Effector CD8-positive, alpha-beta T cell (primary cell): ENCODE measurements around the gene ZNF792.
A peak's percentile ranks its signal among the peaks of the same experiment; 100 is the strongest.
"Not testable (repeated sequence)": the region's sequence is repeated elsewhere in the genome, so short reads cannot be mapped to it uniquely, and the experiment has no call there.

ENCODE experiments used
- DNase-seq: peaks from one replicate; lab custom pipeline; 2025; lab: John Stamatoyannopoulos, UW

ZNF792 gene

GRCh38 chr19:34998777-34999497, 34.9 kb upstream of the ZNF792 start:
- no peak for DNase-seq

- DNase-seq: not testable (repeated sequence)
Observed at GRCh38 chr19:34998224-34998623, 34.2 kb upstream of the ZNF792 start.

- DNase-seq: no peak
Observed at GRCh38 chr19:34997071-34997617, 33.1 kb upstream of the ZNF792 start.

- no peak for DNase-seq
Observed at GRCh38 chr19:34995551-34995950, 31.5 kb upstream of the ZNF792 start.

GRCh38 chr19:34994643-34995541, 30.9 kb upstream of the ZNF792 start:
- no peak for DNase-seq

GRCh38 chr19:34994286-34994642, 30.2 kb upstream of the ZNF792 start:
- DNase-seq: no peak

GRCh38 chr19:34992582-34992981, 28.6 kb upstream of the ZNF792 start:
- DNase-seq: not testable (repeated sequence)

GRCh38 chr19:34991542-34992333, 27.7 kb upstream of the ZNF792 start:
- no peak for DNase-seq

- DNase-seq: no peak
Observed at GRCh38 chr19:34990578-34991192, 26.7 kb upstream of the ZNF792 start.

GRCh38 chr19:34989298-34989697, 25.3 kb upstream of the ZNF792 start:
- no peak for DNase-seq

GRCh38 chr19:34988119-34988518, 24.1 kb upstream of the ZNF792 start:
- DNase-seq: no peak

GRCh38 chr19:34985249-34986022, 21.4 kb upstream of the ZNF792 start:
- peak; percentile 5 for DNase-seq

GRCh38 chr19:34984287-34984686, 20.3 kb upstream of the ZNF792 start:
- no peak for DNase-seq

GRCh38 chr19:34983786-34984185, 19.8 kb upstream of the ZNF792 start:
- no peak for DNase-seq

- no peak for DNase-seq
Observed at GRCh38 chr19:34982275-34982674, 18.2 kb upstream of the ZNF792 start.

- DNase-seq: no peak
Observed at GRCh38 chr19:34979819-34980640, 16.0 kb upstream of the ZNF792 start.

GRCh38 chr19:34976611-34977010, 12.6 kb upstream of the ZNF792 start:
- no peak for DNase-seq

GRCh38 chr19:34975056-34975455, 11.0 kb upstream of the ZNF792 start:
- no peak for DNase-seq

GRCh38 chr19:34974646-34975045, 10.6 kb upstream of the ZNF792 start:
- no peak for DNase-seq

- DNase-seq: no peak
Observed at GRCh38 chr19:34972163-34972705, 8.2 kb upstream of the ZNF792 start.
